Upper lobe of right lung (tissue), 1 donor: Measurements from ENCODE around the gene TULP4. TPM values are rescaled to one million over a fixed set of nuclear protein-coding genes. Genes with fewer than 3 reads are reported as not detected.

Experiments used
- ATAC-seq: fragments of 200-7000 bp; cut with Tn5 transposase; one replicate; pipeline ENCODE4 v1.9.1; 2020; ENCODE audit warnings: mild to moderate bottlenecking, moderate library complexity
- DNase-seq: peaks from one replicate; pipeline ENCODE4 v3.0.0-alpha.2; 2020
- H3K27ac ChIP-seq: fragments of 200-600 bp; one replicate; pipeline ENCODE4 v1.8.0; 2022
- H3K27me3 ChIP-seq: fragments of 200-600 bp; one replicate; pipeline ENCODE4 v1.8.0; 2022; ENCODE audit warnings: mild to moderate bottlenecking
- H3K36me3 ChIP-seq: fragments of 200-600 bp; one replicate; pipeline ENCODE4 v1.8.0; 2022
- H3K4me1 ChIP-seq: fragments of 200-600 bp; one replicate; pipeline ENCODE4 v1.8.0; 2022
- H3K4me3 ChIP-seq: fragments of 200-600 bp; one replicate; pipeline ENCODE4 v1.8.0; 2022; ENCODE audit warnings: mild to moderate bottlenecking
- H3K9me3 ChIP-seq: fragments of 200-600 bp; one replicate; pipeline ENCODE4 v1.8.0; 2022
- intact Hi-C: fragments of 100-400 bp; cut with DNase I; formaldehyde crosslinking; loops from one replicate; pipeline ENCODE4 v1.11.0; 2022
- total RNA-seq: library from RNA; stranded (reverse); fragmentation: NEBNext Ultra II Directional; extraction: Animal tissue kit (Norgen Biotek cat#: 25700); gene quantifications from one replicate; pipeline ENCODE4 v1.2.1, GENCODE V29; 2021
- TF ChIP-seq, protein P1 (sequence below): fragments of 200-600 bp; IDR thresholded peaks from one replicate; pipeline ENCODE4 v1.8.0; 2022; ENCODE audit warnings: antibody characterized with exemption
- donor health status: DM: no; HTN: yes; CAD: no; lungs with severe emphysema.

Gene TULP4
- total RNA-seq, 1 donor from 2014 or later = 94.1 TPM

- Histone ChIP-seq H3K9me3 (no peaks in the 10 kb centered on the region), H3K27ac (no peak overlapping the region), H3K36me3 (no peaks in the 10 kb centered on the region), H3K4me3 (no peak overlapping the region), H3K4me1 (peaks cover 28% of the 10 kb centered on the region), H3K27me3 (no peaks in the 10 kb centered on the region)
- DNase-seq = no peak
- ATAC-seq = no peak
- intact Hi-C loops = no loop called here
- TF ChIP-seq, protein P1, sequence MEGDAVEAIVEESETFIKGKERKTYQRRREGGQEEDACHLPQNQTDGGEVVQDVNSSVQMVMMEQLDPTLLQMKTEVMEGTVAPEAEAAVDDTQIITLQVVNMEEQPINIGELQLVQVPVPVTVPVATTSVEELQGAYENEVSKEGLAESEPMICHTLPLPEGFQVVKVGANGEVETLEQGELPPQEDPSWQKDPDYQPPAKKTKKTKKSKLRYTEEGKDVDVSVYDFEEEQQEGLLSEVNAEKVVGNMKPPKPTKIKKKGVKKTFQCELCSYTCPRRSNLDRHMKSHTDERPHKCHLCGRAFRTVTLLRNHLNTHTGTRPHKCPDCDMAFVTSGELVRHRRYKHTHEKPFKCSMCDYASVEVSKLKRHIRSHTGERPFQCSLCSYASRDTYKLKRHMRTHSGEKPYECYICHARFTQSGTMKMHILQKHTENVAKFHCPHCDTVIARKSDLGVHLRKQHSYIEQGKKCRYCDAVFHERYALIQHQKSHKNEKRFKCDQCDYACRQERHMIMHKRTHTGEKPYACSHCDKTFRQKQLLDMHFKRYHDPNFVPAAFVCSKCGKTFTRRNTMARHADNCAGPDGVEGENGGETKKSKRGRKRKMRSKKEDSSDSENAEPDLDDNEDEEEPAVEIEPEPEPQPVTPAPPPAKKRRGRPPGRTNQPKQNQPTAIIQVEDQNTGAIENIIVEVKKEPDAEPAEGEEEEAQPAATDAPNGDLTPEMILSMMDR = no peak
These were observed 94.5 kb downstream of the TULP4 start for GRCh38 chr6:158406736-158407135.

GRCh38 chr6:158408013-158408412 lies 95.7 kb downstream of the TULP4 start:
- Histone ChIP-seq H3K4me1 (peaks cover 28% of the 10 kb centered on the region), H3K27me3 (no peaks in the 10 kb centered on the region), H3K9me3 (no peaks in the 10 kb centered on the region), H3K4me3 (no peak overlapping the region), H3K36me3 (no peaks in the 10 kb centered on the region), H3K27ac (no peak overlapping the region)
- intact Hi-C loops = no loop called here
- TF ChIP-seq, protein P1 = no peak
- DNase-seq (no peak), ATAC-seq (no peak)

- intact Hi-C loops = no loop called here
- H3K27me3 ChIP-seq = no peaks in the 10 kb centered on the region
- TF ChIP-seq, protein P1 = no peak
- H3K4me3 ChIP-seq = no peak overlapping the region
- ATAC-seq (peak; percentile 39), DNase-seq (no peak)
- H3K9me3 ChIP-seq = no peaks in the 10 kb centered on the region
- H3K36me3 ChIP-seq = no peaks in the 10 kb centered on the region
- H3K27ac ChIP-seq = peak overlapping the region; percentile 65
- peaks cover 28% of the 10 kb centered on the region for H3K4me1 ChIP-seq
These were observed 96.4 kb downstream of the TULP4 start for GRCh38 chr6:158408552-158409130.

DNA sequence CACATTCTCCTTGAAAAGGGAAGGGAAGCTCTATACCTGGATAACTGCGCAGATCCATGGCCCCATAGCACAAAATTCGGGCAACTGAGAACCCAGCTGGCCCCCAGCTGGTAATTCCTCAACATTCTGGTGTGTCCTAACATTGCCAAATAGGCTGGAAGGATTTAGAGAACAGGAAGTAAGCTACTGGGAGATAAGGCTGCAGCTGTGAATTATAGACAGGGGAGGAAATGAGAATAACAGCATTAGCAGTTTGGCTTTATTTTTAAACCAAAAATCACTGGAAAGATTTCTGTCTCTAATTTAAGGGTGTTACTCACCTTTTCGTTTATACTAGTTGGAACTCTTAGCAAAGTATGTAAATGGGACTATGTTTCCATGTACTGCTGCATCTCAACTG lies 97.2 kb downstream of the TULP4 start:
- TF ChIP-seq, protein P1 = no peak
- Histone ChIP-seq H3K27ac (peak overlapping the region; percentile 65), H3K27me3 (no peaks in the 10 kb centered on the region), H3K4me3 (no peak overlapping the region), H3K36me3 (no peaks in the 10 kb centered on the region), H3K4me1 (peaks cover 29% of the 10 kb centered on the region), H3K9me3 (no peaks in the 10 kb centered on the region)
- DNase-seq = no peak
- intact Hi-C loops = no loop called here
- ATAC-seq = peak; percentile 65

GRCh38 chr6:158410784-158411183 lies 98.5 kb downstream of the TULP4 start:
- Histone ChIP-seq H3K4me1 (peaks cover 35% of the 10 kb centered on the region), H3K4me3 (no peak overlapping the region), H3K36me3 (no peaks in the 10 kb centered on the region), H3K27ac (no peak overlapping the region), H3K27me3 (no peaks in the 10 kb centered on the region), H3K9me3 (no peaks in the 10 kb centered on the region)
- no peak for DNase-seq
- TF ChIP-seq, protein P1 = no peak
- intact Hi-C loops = no loop called here
- no peak for ATAC-seq

- intact Hi-C loops = no loop called here
- Histone ChIP-seq H3K36me3 (no peaks in the 10 kb centered on the region), H3K9me3 (no peaks in the 10 kb centered on the region), H3K27me3 (no peaks in the 10 kb centered on the region), H3K4me3 (no peak overlapping the region), H3K27ac (no peak overlapping the region), H3K4me1 (peaks cover 35% of the 10 kb centered on the region)
- ATAC-seq (no peak), DNase-seq (no peak)
- TF ChIP-seq, protein P1 = no peak
These were observed 99.7 kb downstream of the TULP4 start for GRCh38 chr6:158411998-158412397.
